SK-N-MC (cell line): Measurements from ENCODE around the gene ZNF417.
"Not testable (repeated sequence)": the region's sequence is repeated elsewhere in the genome, so short reads cannot be mapped to it uniquely, and the experiment has no call there.

Experiments
- DNase-seq: peaks from one replicate; pipeline ENCODE4 v3.0.0-alpha.2; 2011; ENCODE audit warnings: low read depth, low spot score
- H3K27ac ChIP-seq: fragments of 200-600 bp; sonication (generic); 2 replicates; pipeline ENCODE4 v1.5.1; 2016; ENCODE audit warnings: mixed run types
- H3K36me3 ChIP-seq: fragments of 200-600 bp; sonication (generic); 2 replicates; pipeline ENCODE4 v1.6.1; 2017; ENCODE audit warnings: antibody characterized with exemption, low read length, mixed read lengths; ENCODE audit not compliant: insufficient read depth
- H3K4me3 ChIP-seq: fragments of 200-600 bp; sonication (generic); 2 replicates; pipeline ENCODE4 v1.5.1; 2016
- H3K9ac ChIP-seq: fragments of 200-600 bp; sonication (generic); 2 replicates; pipeline ENCODE4 v1.8.0; 2017; ENCODE audit warnings: mixed run types, mixed read lengths; ENCODE audit not compliant: insufficient read length
- H3K9me3 ChIP-seq: fragments of 200-600 bp; sonication (generic); 2 replicates; pipeline ENCODE4 v1.6.1; 2017; ENCODE audit warnings: low read depth, mild to moderate bottlenecking, antibody characterized with exemption, low read length, moderate library complexity, mixed read lengths
- EZH2 ChIP-seq: fragments of 200-600 bp; sonication (generic); IDR thresholded peaks from one replicate; pipeline ENCODE4 v1.6.1; 2017; ENCODE audit warnings: antibody characterized with exemption
- FOXP2 ChIP-seq: optimal IDR thresholded peaks from 2 replicates; pipeline ENCODE3; 2011; ENCODE audit warnings: mild to moderate bottlenecking, moderate library complexity; ENCODE audit not compliant: insufficient read depth; ENCODE audit errors: extremely low read length, control extremely low read depth
- POLR2AphosphoS5 ChIP-seq: IDR thresholded peaks from 2 replicates; pipeline ENCODE4 v1.6.1; 2012; ENCODE audit warnings: mild to moderate bottlenecking, low read depth, low read length, borderline replicate concordance

The ZNF417 gene

DNA sequence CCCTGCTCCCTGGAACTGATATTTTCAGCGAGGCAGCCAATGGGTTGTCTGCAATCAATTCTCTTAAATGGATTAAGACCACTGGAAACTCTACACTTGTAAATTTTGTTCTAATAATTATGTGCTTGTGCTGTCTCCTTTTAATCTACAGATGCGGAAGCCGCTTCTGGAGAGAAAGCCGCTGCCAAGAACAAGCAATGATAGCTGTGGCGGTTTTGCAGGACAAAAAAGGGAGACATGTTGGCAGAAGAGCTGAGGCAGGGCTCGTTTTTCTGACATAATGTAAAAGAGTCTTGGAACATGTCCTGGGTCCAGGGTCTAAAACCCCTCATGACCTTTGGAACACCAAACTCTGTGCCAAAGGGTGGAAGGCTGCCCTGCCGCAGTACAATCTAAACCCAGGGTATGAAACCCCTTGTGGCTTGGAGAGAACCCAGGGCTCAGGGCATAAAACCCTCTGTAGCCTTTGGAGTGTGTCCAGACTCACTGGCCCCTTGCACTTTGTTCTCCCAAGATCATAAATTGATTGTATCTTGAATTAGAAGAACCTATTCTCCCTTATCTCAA lies 12.7 kb downstream of the ZNF417 start:
- no peak for DNase-seq
- H3K9me3 ChIP-seq = 0 out of 2 replicates have a peak, but pooled peaks cover 2% of the 10 kb centered on the region
- no peak overlapping the region for H3K9ac ChIP-seq
- H3K27ac ChIP-seq = no peak overlapping the region
- no peak overlapping the region for H3K4me3 ChIP-seq
- no peak for TF ChIP-seq EZH2
- TF ChIP-seq FOXP2 = no peak
- TF ChIP-seq POLR2AphosphoS5 = no peak
- H3K36me3 ChIP-seq = peaks cover 13% of the 10 kb centered on the region; the same call in 1 of the 2 replicates

DNA sequence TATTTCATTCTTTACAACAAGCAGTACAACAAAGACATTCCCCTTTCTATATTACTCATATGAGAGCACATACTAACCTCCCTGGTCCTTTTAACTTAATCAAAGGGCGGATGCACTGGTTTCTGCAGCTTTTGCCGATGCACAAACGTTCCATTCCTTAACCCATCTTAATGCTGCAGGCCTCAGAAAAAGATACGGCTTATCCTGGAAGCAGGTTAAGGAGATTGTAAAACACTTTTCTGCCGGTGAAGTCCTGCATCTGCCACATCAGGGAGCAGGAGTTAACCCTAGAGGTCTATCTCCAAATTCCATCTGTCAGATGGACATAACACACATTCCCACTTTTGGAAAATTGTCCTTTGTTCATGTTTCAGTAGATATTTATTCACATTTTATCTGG lies 16.1 kb downstream of the ZNF417 start:
- no peak overlapping the region for H3K9ac ChIP-seq
- DNase-seq = no peak
- H3K36me3 ChIP-seq = no peaks in the 10 kb centered on the region
- H3K9me3 ChIP-seq = no peaks in the 10 kb centered on the region
- no peak overlapping the region for H3K4me3 ChIP-seq
- TF ChIP-seq EZH2 = no peak
- no peak overlapping the region for H3K27ac ChIP-seq

DNA sequence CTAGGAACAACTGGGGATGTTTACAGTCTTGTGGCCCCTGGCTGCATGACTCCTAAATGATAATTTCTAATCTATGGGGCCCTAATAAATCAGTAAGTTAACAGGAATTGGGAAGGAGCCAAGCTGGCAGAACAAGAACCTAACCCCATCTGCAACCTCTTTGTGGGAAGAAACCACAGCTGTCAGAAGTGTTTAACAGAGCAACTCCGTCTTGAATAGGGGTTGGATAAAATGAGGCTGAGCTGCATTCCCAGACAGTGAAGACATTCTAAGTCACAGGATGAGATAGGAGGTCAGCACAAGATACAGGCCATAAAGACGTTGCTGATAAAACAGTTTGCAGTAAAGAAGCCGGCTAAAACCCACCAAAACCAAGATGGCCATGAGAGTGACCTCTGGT lies 25.7 kb downstream of the ZNF417 start:
- DNase-seq, H3K9ac ChIP-seq, H3K4me3 ChIP-seq, H3K27ac ChIP-seq, H3K9me3 ChIP-seq: not testable (repeated sequence)
- peaks cover 21% of the 10 kb centered on the region for H3K36me3 ChIP-seq

DNA sequence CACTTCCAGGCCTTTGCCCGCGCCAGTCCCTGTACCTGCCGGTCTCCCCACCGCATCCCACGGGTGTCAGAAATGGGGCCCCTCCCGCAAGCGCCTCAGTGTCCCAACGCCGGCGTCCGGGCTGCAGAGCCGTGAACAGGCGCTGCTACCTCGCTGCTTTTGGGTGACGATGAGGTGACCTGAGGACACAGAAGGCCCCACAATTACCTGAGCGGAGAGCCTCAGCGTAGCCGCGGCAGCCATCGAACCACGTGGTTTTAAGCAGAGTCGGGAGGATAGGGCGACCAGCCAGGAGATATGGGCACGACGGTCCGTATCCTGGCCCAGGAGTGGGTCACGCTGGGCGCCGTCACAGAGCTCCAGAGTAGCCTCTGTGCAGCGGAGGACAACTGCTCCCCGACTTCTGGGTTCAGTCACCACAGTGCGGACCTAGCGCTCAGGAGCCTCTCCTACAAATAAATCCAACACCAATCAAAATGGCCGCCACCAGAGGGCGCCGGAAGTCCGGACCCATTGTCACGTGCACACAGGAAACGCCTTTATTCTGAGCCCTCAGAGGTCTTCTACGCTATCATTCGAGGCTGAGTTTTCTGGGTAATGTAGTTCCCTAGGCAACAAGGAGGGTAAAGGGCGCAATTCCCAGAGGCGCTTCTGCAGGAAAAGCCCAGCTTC lies 27.7 kb downstream of the ZNF417 start, which contains the start of gene ZNF814:
Gene ZNF814 (minus strand): TSS at position 478 of the 672 bp plus-strand sequence. CDS start 235 bp downstream, at position 243.
- Histone ChIP-seq H3K27ac (no peak within 1 kb of the TSS), H3K9me3 (no peaks in the 10 kb centered on the region; the same call in 1 of the 2 replicates), H3K36me3 (peaks cover 38% of the 10 kb centered on the region), H3K9ac (peak within 1 kb of the TSS; percentile 61), H3K4me3 (peak within 1 kb of the TSS; percentile 76)
- DNase-seq = peak; percentile 71
- TF ChIP-seq FOXP2 = no peak
- peak; percentile 78; the same call in 1 of the 2 replicates for TF ChIP-seq POLR2AphosphoS5

DNA sequence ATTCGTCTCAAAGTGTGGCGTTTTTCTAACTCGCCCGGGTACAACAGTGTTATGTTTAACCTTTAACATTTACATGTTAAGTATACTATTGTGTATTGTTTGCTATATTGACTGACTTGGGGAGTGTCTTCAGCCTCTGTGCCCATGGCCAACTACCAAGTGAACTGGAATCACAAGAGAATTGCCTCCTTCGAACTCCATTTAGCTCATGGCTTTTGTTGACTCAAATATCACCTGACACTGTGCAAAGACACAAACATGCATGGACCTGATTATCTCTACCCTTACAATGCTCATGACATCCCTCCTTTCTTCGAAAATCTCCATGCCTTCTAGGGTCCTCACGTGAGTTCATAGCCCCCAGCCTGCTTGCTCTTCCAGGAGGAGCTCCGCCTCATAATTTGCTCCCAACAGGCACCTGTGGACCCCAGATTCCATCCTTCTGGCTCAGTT lies 28.3 kb downstream of the ZNF417 start:
- Histone ChIP-seq H3K36me3 (peaks cover 41% of the 10 kb centered on the region), H3K27ac (no peak overlapping the region), H3K9ac (peak overlapping the region; percentile 61), H3K9me3 (no peaks in the 10 kb centered on the region; the same call in 1 of the 2 replicates), H3K4me3 (peak overlapping the region; percentile 76)
- no peak for DNase-seq
- TF ChIP-seq POLR2AphosphoS5 = no peak
- no peak for TF ChIP-seq FOXP2

DNA sequence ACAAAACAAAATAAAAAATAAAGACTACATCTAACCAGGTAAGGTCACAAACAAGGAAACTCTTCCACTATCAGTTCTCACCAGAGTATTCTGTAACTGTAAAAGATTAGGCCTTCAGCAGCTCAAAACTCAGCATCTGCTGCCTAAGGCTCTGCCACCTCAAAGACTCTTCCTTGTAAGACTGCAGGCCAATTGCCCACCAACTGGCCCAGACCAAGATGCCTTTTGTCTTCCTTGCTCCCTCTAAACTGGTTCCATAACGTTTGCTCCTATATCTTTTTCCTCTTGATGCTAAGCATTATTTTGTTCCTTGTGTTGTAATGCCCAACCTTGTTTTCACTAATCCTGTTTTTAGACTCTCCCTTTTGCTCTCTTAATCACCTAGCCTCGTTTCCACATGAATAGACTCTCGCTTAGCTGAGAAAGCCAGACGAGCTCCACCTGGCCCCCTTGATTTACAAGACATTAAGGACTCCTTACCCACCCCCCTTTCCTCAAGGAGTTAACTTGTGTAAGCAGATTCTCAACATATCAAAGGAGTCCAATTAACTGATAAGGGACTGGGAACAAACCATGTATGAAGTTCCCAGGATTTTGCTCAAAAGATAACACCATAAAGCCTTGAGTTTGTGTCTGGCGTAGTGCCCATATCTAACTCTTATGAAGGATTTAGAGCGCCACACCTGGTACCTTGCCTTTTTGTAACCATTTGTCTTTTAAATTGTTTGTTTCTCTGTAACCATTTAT lies 29.0 kb downstream of the ZNF417 start:
- H3K36me3 ChIP-seq = peaks cover 46% of the 10 kb centered on the region
- peak overlapping the region; percentile 76; the same call in 1 of the 2 replicates for H3K4me3 ChIP-seq
- DNase-seq = no peak
- TF ChIP-seq POLR2AphosphoS5 = no peak
- TF ChIP-seq FOXP2 = no peak
- no peak for TF ChIP-seq EZH2
- no peak overlapping the region for H3K27ac ChIP-seq
- no peaks in the 10 kb centered on the region; the same call in 1 of the 2 replicates for H3K9me3 ChIP-seq
- H3K9ac ChIP-seq = no peak overlapping the region

DNA sequence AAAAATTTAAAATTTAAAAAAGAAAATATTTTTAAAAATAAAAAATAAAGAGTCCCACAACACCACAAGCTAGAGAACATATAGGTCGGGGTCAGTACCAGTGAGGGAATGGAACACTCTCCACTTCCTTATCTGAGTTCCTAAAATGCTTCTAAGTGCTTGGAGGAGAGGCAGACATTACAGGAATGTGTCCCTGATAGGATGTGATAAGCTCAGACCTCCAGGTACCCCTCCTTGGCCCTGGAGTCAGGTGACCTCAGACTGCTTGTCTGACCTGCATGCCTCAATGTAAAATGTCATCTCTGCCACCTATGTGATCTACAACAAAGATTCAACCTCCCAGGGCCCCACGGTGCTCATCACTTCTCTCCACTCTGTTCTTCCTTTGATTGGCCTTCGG lies 30.3 kb downstream of the ZNF417 start:
- H3K4me3 ChIP-seq = no peak overlapping the region
- no peak overlapping the region for H3K27ac ChIP-seq
- TF ChIP-seq EZH2 (no peak), POLR2AphosphoS5 (no peak), FOXP2 (no peak)

DNA sequence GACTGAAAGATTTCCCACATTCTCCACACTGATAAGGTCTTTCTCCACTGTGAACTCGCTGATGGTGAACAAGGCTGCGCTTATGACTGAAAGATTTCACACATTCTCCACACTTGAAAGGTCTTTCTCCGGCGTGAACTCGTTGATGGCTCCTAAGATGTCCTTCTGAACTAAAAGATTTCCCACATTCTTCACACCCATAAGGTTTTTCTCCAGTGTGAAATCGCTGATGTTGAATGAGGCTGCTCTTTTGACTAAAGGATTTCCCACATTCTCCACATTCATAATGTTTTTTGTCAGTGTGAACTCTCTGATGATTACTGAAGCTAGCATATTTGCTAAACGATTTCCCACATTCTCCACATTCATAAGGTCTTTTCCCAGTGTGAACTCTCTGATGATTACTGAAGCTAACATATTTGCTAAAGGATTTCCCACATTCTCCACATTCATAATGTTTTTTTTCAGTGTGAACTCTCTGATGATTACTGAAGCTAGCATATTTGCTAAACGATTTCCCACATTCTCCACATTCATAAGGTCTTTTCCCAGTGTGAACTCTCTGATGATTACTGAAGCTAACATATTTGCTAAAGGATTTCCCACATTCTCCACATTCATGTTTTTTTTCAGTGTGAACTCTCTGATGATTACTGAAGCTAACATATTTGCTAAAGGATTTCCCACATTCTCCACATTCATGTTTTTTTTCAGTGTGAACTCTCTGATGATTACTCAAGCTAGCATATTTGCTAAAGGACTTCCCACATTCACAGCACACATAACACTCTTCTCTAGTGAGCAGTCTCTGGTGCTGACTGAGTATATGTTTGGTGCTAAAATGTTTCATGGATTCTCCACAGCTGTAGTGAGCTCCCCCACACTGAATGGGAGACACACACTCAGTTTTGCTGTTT lies 42.3 kb downstream of the ZNF417 start:
- H3K27ac ChIP-seq, DNase-seq, H3K4me3 ChIP-seq, H3K9ac ChIP-seq: not testable (repeated sequence)
- Histone ChIP-seq H3K36me3 (peaks cover 50% of the 10 kb centered on the region), H3K9me3 (peaks cover 30% of the 10 kb centered on the region)

More for the DNA sequence above, 30.3 kb downstream of the ZNF417 start:
- DNase-seq = no peak
- Histone ChIP-seq H3K9ac (no peak overlapping the region), H3K9me3 (no peaks in the 10 kb centered on the region; the same call in 1 of the 2 replicates), H3K36me3 (peaks cover 46% of the 10 kb centered on the region)
